GM23248 (cell line): ENCODE results near the gene DNAJC10.

Experiments used
- EZH2 ChIP-seq: fragments of 200-600 bp; sonication (generic); IDR thresholded peaks from 2 replicates; pipeline ENCODE4 v1.6.1; 2018; ENCODE audit warnings: antibody characterized with exemption, mild to moderate bottlenecking; ENCODE audit not compliant: insufficient read depth, poor library complexity, severe bottlenecking
- EZH2phosphoT487 ChIP-seq: fragments of 200-600 bp; sonication (generic); IDR thresholded peaks from 2 replicates; pipeline ENCODE4 v1.6.1; 2018; ENCODE audit warnings: antibody characterized with exemption, moderate library complexity, mild to moderate bottlenecking, low read depth; ENCODE audit not compliant: insufficient read depth

- TF ChIP-seq EZH2phosphoT487 (no peak), EZH2 (no peak)
These were observed 68.7 kb downstream of the DNAJC10 start for GRCh38 chr2:182784777-182785176.
